A673 (cell line): ENCODE measurements around the gene PLIN5.

Experiments used
- CTCF ChIP-seq: fragments of 300-800, 200-600 bp; sonication (generic); conservative IDR thresholded peaks from 2 replicates; pipeline ENCODE4 v1.5.1; 2017; ENCODE audit warnings: low read depth, mild to moderate bottlenecking, antibody characterized with exemption, low read length, moderate library complexity, mixed read lengths
- EZH2 ChIP-seq: fragments of 200-600 bp; sonication (generic); IDR thresholded peaks from 2 replicates; pipeline ENCODE4 v1.6.1; 2017; ENCODE audit warnings: borderline replicate concordance, low read depth, mild to moderate bottlenecking, mixed read lengths, antibody characterized with exemption, low read length; ENCODE audit not compliant: poor library complexity, severe bottlenecking

- TF ChIP-seq CTCF: no peak
- TF ChIP-seq EZH2: no peak
Measured at GRCh38 chr19:4510435-4511255, 24.4 kb downstream of the PLIN5 start.
